Loucy (cell line): ENCODE measurements around the gene RPTOR.

ENCODE experiments used
- H2AFZ ChIP-seq: fragments of 200-600 bp; sonication (generic); 2 replicates; pipeline ENCODE4 v1.6.0; 2016; ENCODE audit warnings: antibody characterized with exemption, mild to moderate bottlenecking, low read length, moderate library complexity
- H3F3A ChIP-seq: fragments of 200-600 bp; 2 replicates; pipeline ENCODE4 v1.6.0; 2016; ENCODE audit warnings: antibody characterized with exemption, low read depth, mild to moderate bottlenecking
- H3K27me3 ChIP-seq: fragments of 200-600 bp; sonication (generic); 2 replicates; pipeline ENCODE4 v1.6.1; 2014; ENCODE audit warnings: low read length, mild to moderate bottlenecking; ENCODE audit not compliant: insufficient read depth, poor library complexity, severe bottlenecking
- H3K36me3 ChIP-seq: fragments of 200-600 bp; sonication (generic); 2 replicates; pipeline ENCODE4 v1.6.1; 2016; ENCODE audit warnings: low read length; ENCODE audit not compliant: insufficient read depth
- H3K4me1 ChIP-seq: fragments of 200-600 bp; sonication (generic); 2 replicates; pipeline ENCODE4 v1.5.1; 2014; ENCODE audit warnings: low read length, mild to moderate bottlenecking; ENCODE audit not compliant: insufficient read depth, poor library complexity, severe bottlenecking
- H3K4me2 ChIP-seq: fragments of 200-600 bp; sonication (generic); 2 replicates; pipeline ENCODE4 v1.6.0; 2014; ENCODE audit warnings: antibody characterized with exemption, low read length, low read depth, mild to moderate bottlenecking; ENCODE audit not compliant: poor library complexity, severe bottlenecking
- H3K4me3 ChIP-seq: fragments of 200-600 bp; sonication (generic); 2 replicates; pipeline ENCODE4 v1.5.1; 2014; ENCODE audit warnings: low read length, mild to moderate bottlenecking, mixed read lengths; ENCODE audit not compliant: poor library complexity, severe bottlenecking
- H3K79me2 ChIP-seq: fragments of 200-600 bp; sonication (generic); 2 replicates; pipeline ENCODE4 v1.6.1; 2014; ENCODE audit warnings: low read length; ENCODE audit not compliant: insufficient read depth
- H3K9ac ChIP-seq: fragments of 200-600 bp; sonication (generic); 2 replicates; pipeline ENCODE4 v1.6.0; 2014; ENCODE audit warnings: mild to moderate bottlenecking, low read depth, low read length, moderate library complexity; ENCODE audit not compliant: poor library complexity, severe bottlenecking
- H3K9me2 ChIP-seq: fragments of 200-600 bp; sonication (generic); replicated peaks from 2 replicates; pipeline ENCODE4 v1.6.1; 2016; ENCODE audit warnings: low read depth, low read length, mixed read lengths
- H3K9me3 ChIP-seq: fragments of 200-600 bp; sonication (generic); 2 replicates; pipeline ENCODE4 v1.6.1; 2014; ENCODE audit warnings: mild to moderate bottlenecking, antibody characterized with exemption, low read length, low read depth; ENCODE audit not compliant: insufficient read depth
- H4K20me1 ChIP-seq: fragments of 200-600 bp; sonication (generic); 2 replicates; pipeline ENCODE4 v1.6.0; 2014; ENCODE audit warnings: antibody characterized with exemption, low read length, mild to moderate bottlenecking; ENCODE audit not compliant: insufficient read depth, poor library complexity, severe bottlenecking
- EZH2phosphoT487 ChIP-seq: fragments of 200-600 bp; IDR thresholded peaks from 2 replicates; pipeline ENCODE4 v1.6.1; 2018; ENCODE audit warnings: antibody characterized with exemption, mild to moderate bottlenecking, moderate library complexity, borderline replicate concordance
- TF ChIP-seq, protein P1 (sequence below): fragments of 200-600 bp; sonication (generic); conservative IDR thresholded peaks from 2 replicates; pipeline ENCODE4 v1.5.1; 2014; ENCODE audit warnings: mild to moderate bottlenecking, antibody characterized with exemption, low read length

RPTOR gene

DNA sequence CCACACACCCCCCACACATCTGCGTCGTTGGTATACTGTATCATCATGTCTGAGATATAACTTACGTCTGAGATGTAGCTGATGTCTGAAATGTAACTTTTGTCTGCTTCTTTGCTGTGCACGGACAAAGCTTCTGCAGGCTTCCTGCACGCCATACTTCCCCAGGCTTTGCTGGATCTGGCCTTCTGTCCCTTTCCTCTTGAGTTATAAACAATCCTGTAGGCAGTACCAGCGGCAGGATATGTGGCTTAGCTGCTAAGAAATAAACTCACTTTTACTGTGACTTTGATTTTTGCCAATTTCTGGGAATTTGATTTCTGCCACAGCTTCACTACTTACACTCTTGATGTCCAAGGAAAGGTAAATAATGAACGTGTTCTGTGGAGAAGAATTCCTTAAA lies 184.4 kb downstream of the RPTOR start:
- no peak for TF ChIP-seq EZH2phosphoT487
- TF ChIP-seq, protein P1, sequence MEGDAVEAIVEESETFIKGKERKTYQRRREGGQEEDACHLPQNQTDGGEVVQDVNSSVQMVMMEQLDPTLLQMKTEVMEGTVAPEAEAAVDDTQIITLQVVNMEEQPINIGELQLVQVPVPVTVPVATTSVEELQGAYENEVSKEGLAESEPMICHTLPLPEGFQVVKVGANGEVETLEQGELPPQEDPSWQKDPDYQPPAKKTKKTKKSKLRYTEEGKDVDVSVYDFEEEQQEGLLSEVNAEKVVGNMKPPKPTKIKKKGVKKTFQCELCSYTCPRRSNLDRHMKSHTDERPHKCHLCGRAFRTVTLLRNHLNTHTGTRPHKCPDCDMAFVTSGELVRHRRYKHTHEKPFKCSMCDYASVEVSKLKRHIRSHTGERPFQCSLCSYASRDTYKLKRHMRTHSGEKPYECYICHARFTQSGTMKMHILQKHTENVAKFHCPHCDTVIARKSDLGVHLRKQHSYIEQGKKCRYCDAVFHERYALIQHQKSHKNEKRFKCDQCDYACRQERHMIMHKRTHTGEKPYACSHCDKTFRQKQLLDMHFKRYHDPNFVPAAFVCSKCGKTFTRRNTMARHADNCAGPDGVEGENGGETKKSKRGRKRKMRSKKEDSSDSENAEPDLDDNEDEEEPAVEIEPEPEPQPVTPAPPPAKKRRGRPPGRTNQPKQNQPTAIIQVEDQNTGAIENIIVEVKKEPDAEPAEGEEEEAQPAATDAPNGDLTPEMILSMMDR, result no peak
- Histone ChIP-seq H3K36me3 (peaks cover 5% of the 10 kb centered on the region; the same call in 1 of the 2 replicates), H3K27me3 (no peaks in the 10 kb centered on the region), H3K9me3 (no peaks in the 10 kb centered on the region), H3K9ac (no peak overlapping the region), H3F3A (no peaks in the 10 kb centered on the region), H3K79me2 (peaks cover 15% of the 10 kb centered on the region; the same call in 1 of the 2 replicates), H2AFZ (no peak overlapping the region), H3K9me2 (no peaks in the 10 kb centered on the region), H3K4me1 (no peaks in the 10 kb centered on the region), H4K20me1 (no peaks in the 10 kb centered on the region), H3K4me2 (no peak overlapping the region), H3K4me3 (no peak overlapping the region)

GRCh38 chr17:80729761-80730160 lies 185.1 kb downstream of the RPTOR start:
- Histone ChIP-seq H3K79me2 (peaks cover 7% of the 10 kb centered on the region; the same call in 1 of the 2 replicates), H3F3A (no peaks in the 10 kb centered on the region), H3K4me2 (no peak overlapping the region), H4K20me1 (no peaks in the 10 kb centered on the region), H3K9me3 (no peaks in the 10 kb centered on the region), H3K27me3 (no peaks in the 10 kb centered on the region), H3K9me2 (no peaks in the 10 kb centered on the region), H3K36me3 (peaks cover 8% of the 10 kb centered on the region; the same call in 1 of the 2 replicates), H3K9ac (no peak overlapping the region), H2AFZ (no peak overlapping the region), H3K4me1 (no peaks in the 10 kb centered on the region), H3K4me3 (no peak overlapping the region)
- TF ChIP-seq EZH2phosphoT487, result no peak
- TF ChIP-seq, protein P1, result no peak

- Histone ChIP-seq H2AFZ (no peak overlapping the region), H3K9me3 (no peaks in the 10 kb centered on the region), H3K9ac (no peak overlapping the region), H3K36me3 (peaks cover 9% of the 10 kb centered on the region; the same call in 1 of the 2 replicates), H3K4me1 (no peaks in the 10 kb centered on the region), H3K4me2 (no peak overlapping the region), H4K20me1 (no peaks in the 10 kb centered on the region), H3F3A (no peaks in the 10 kb centered on the region), H3K4me3 (no peak overlapping the region), H3K27me3 (no peaks in the 10 kb centered on the region), H3K79me2 (peaks cover 3% of the 10 kb centered on the region; the same call in 1 of the 2 replicates), H3K9me2 (no peaks in the 10 kb centered on the region)
- no peak for TF ChIP-seq EZH2phosphoT487
- TF ChIP-seq, protein P1, result no peak
Measured at GRCh38 chr17:80730739-80731138, 186.1 kb downstream of the RPTOR start.
